Activated CD8-positive, alpha-beta memory T cell treated with anti-CD3 and anti-CD28 coated beads for 36 hours (primary cell): ENCODE data around the gene LAMB3. TPM values are rescaled to one million over a fixed set of nuclear protein-coding genes. Genes with fewer than 3 reads are reported as not detected.

Source experiments
- CTCF ChIA-PET: fragments of 350-600 bp; sonication (Branson Sonifier 250); formaldehyde crosslinking; loops from one replicate; lab custom pipeline; 2021; ENCODE audit warnings: antibody characterized with exemption; lab: Charles Lee
- POLR2A ChIA-PET: fragments of 350-600 bp; sonication (Branson Sonifier 250); formaldehyde crosslinking; loops from one replicate; lab custom pipeline; 2021; ENCODE audit warnings: antibody characterized with exemption; lab: Charles Lee
- total RNA-seq, 2 experiments: library from RNA; stranded (reverse); gene quantifications; one replicate each; pipeline ENCODE4 v1.2.3, GENCODE V29; 2021

The LAMB3 gene
- total RNA-seq, 2 experiments from 2014 or later: 2.4 to 2.7 TPM

GRCh38 chr1:209645574-209646452 lies 6.4 kb downstream of the LAMB3 start:
- CTCF ChIA-PET: interaction anchor here (0.8 to 1.5 kb wide), 3 partner anchors 37 to 101 kb away, joined by 3 to 5 read pairs (median 3); no protein-coding TSS in a partner anchor
- POLR2A ChIA-PET: no interaction called here

GRCh38 chr1:209643285-209644020 lies 8.8 kb downstream of the LAMB3 start:
- ChIA-PET POLR2A (no interaction called here), CTCF (interaction anchor here (0.7 to 1.1 kb wide), 2 partner anchors 16 to 114 kb away, joined by 3 read pairs; no protein-coding TSS in a partner anchor)

- ChIA-PET CTCF (interaction anchor here (1.1 kb wide), 1 partner anchor 15 kb away, joined by 3 read pairs; no protein-coding TSS in a partner anchor), POLR2A (no interaction called here)
These were observed 9.4 kb downstream of the LAMB3 start for GRCh38 chr1:209642816-209643215.

- ChIA-PET CTCF (interaction anchor here (1.4 kb wide), 1 partner anchor 64 kb away, joined by 3 read pairs; no protein-coding TSS in a partner anchor), POLR2A (no interaction called here)
These were observed 10.4 kb downstream of the LAMB3 start for GRCh38 chr1:209641832-209642172.

GRCh38 chr1:209635850-209636249 lies 16.4 kb downstream of the LAMB3 start:
- CTCF ChIA-PET: no interaction called here
- POLR2A ChIA-PET: no interaction called here

- ChIA-PET POLR2A (no interaction called here), CTCF (interaction anchor here (1.2 kb wide), 1 partner anchor 67 kb away, joined by 4 read pairs; no protein-coding TSS in a partner anchor)
These were observed 18.1 kb downstream of the LAMB3 start for GRCh38 chr1:209634005-209634737.

- POLR2A ChIA-PET: no interaction called here
- CTCF ChIA-PET: interaction anchor here (1.2 kb wide), 1 partner anchor 67 kb away, joined by 4 read pairs; no protein-coding TSS in a partner anchor
These were observed 18.8 kb downstream of the LAMB3 start for GRCh38 chr1:209633335-209633997.

GRCh38 chr1:209630383-209631225 lies 21.6 kb downstream of the LAMB3 start:
- ChIA-PET CTCF (interaction anchor here (0.7 to 1.2 kb wide), 3 partner anchors 19 to 118 kb away, joined by 4 read pairs; no protein-coding TSS in a partner anchor), POLR2A (no interaction called here)

- POLR2A ChIA-PET: no interaction called here
These were observed 22.4 kb downstream of the LAMB3 start for GRCh38 chr1:209629621-209630382.

GRCh38 chr1:209628618-209629299 lies 23.5 kb downstream of the LAMB3 start:
- CTCF ChIA-PET: interaction anchor here (0.6 to 2.1 kb wide), 8 partner anchors 10 to 120 kb away, joined by 3 to 13 read pairs (median 4); no protein-coding TSS in a partner anchor
- POLR2A ChIA-PET: no interaction called here

More at GRCh38 chr1:209629621-209630382, 22.4 kb downstream of the LAMB3 start:
- CTCF ChIA-PET: interaction anchor here (0.6 to 1.6 kb wide), 4 partner anchors 32 to 118 kb away, joined by 3 to 6 read pairs (median 4); no protein-coding TSS in a partner anchor

- CTCF ChIA-PET: interaction anchor here (0.6 to 2.1 kb wide), 19 partner anchors 9 to 830 kb away, joined by 3 to 13 read pairs (median 4); no protein-coding TSS in a partner anchor
- POLR2A ChIA-PET: no interaction called here
These were observed 24.5 kb downstream of the LAMB3 start for GRCh38 chr1:209627732-209628196.

GRCh38 chr1:209627027-209627731 lies 25.0 kb downstream of the LAMB3 start:
- ChIA-PET POLR2A (no interaction called here), CTCF (interaction anchor here (0.6 to 2.1 kb wide), 18 partner anchors 8 to 830 kb away, joined by 3 to 13 read pairs (median 4); no protein-coding TSS in a partner anchor)

GRCh38 chr1:209626346-209627026 lies 25.7 kb downstream of the LAMB3 start:
- POLR2A ChIA-PET: no interaction called here
- CTCF ChIA-PET: interaction anchor here (1.1 kb wide), 2 partner anchors 23 to 67 kb away, joined by 4 to 5 read pairs; no protein-coding TSS in a partner anchor

- CTCF ChIA-PET: no interaction called here
- POLR2A ChIA-PET: no interaction called here
These were observed 26.4 kb downstream of the LAMB3 start for GRCh38 chr1:209625791-209626285.
